ENCODE measurements around the gene SLCO1A2. TPM values are rescaled to one million over a fixed set of nuclear protein-coding genes. Genes with fewer than 3 reads are reported as not detected.

The SLCO1A2 gene
- total RNA-seq, 1 experiment from 2014 or later: 10.3 TPM

- DNase-seq: no peak
- no peak within 1 kb of the TSS for H3T11ph ChIP-seq (ENCODE audit: low read length)
- H2BK20ac ChIP-seq (ENCODE audit: low read depth, low read length, poor library complexity, severe bottlenecking): no peak within 1 kb of the TSS
- Mint-ChIP-seq H3K9me3 (no peaks in the 10 kb centered on the region; a peak in 1 of 5 replicates), H3K4me1 (peaks cover under 1 to 2% of the 10 kb centered on the region in 2 experiments; a peak in 1 of 4 replicates), H3K27me3 (ENCODE audit: low read depth) (no peaks in the 10 kb centered on the region), H3K27ac (no peak within 1 kb of the TSS; a peak in 1 of 7 replicates), H3K4me3 (no peak within 1 kb of the TSS), H3K36me3 (ENCODE audit: insufficient read depth in 1 of 3, low read depth in 3 of 3) (peaks cover 0 to 5% (median 1%) of the 10 kb centered on the region in 3 experiments; a peak in 2 of 7 replicates)
- H3K4me1 ChIP-seq (ENCODE audit: insufficient read depth, low read length): no peaks in the 10 kb centered on the region
- no peak within 1 kb of the TSS for H4K8ac ChIP-seq (replicated peaks; ENCODE audit: insufficient read length, low read depth, low read length)
- H3K23ac ChIP-seq (ENCODE audit: insufficient read length, low read depth, low read length): no peak within 1 kb of the TSS
- no peak within 1 kb of the TSS for H3K14ac ChIP-seq (ENCODE audit: insufficient read depth, low read length)
- no peak within 1 kb of the TSS for H3K9ac ChIP-seq (ENCODE audit: extremely low read depth, insufficient read length, low read length)
- no peak within 1 kb of the TSS for H2BK5ac ChIP-seq (ENCODE audit: insufficient read length, low read length)
- no peaks in the 10 kb centered on the region for H3K79me2 ChIP-seq (ENCODE audit: insufficient read depth, low read length)
- no peak within 1 kb of the TSS for H2BK12ac ChIP-seq (ENCODE audit: insufficient read length, low read depth, low read length)
- no peak within 1 kb of the TSS for H3K4ac ChIP-seq (ENCODE audit: low read depth, low read length)
- H3K27me3 ChIP-seq (ENCODE audit: insufficient read depth, low read length): no peaks in the 10 kb centered on the region
- no peak within 1 kb of the TSS for H4K5ac ChIP-seq (ENCODE audit: insufficient read length, low read depth, low read length)
- TF ChIP-seq, protein P1, sequence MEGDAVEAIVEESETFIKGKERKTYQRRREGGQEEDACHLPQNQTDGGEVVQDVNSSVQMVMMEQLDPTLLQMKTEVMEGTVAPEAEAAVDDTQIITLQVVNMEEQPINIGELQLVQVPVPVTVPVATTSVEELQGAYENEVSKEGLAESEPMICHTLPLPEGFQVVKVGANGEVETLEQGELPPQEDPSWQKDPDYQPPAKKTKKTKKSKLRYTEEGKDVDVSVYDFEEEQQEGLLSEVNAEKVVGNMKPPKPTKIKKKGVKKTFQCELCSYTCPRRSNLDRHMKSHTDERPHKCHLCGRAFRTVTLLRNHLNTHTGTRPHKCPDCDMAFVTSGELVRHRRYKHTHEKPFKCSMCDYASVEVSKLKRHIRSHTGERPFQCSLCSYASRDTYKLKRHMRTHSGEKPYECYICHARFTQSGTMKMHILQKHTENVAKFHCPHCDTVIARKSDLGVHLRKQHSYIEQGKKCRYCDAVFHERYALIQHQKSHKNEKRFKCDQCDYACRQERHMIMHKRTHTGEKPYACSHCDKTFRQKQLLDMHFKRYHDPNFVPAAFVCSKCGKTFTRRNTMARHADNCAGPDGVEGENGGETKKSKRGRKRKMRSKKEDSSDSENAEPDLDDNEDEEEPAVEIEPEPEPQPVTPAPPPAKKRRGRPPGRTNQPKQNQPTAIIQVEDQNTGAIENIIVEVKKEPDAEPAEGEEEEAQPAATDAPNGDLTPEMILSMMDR (conservative IDR thresholded peaks at IDR 0.05): no peak
- H2BK15ac ChIP-seq (ENCODE audit: low read depth, low read length): no peak within 1 kb of the TSS
- no peak within 1 kb of the TSS for H4K91ac ChIP-seq (ENCODE audit: insufficient read length, low read depth, low read length)
- no peak within 1 kb of the TSS for H3K4me2 ChIP-seq (ENCODE audit: insufficient read depth, insufficient read length, low read length)
- WGBS (ENCODE audit: extremely low coverage, insufficient read length, low lambda C conversion rate): no CpG with 5 or more reads among the region's 2 CpGs
- no peaks in the 10 kb centered on the region for H3K79me1 ChIP-seq (ENCODE audit: insufficient read depth, low read depth, low read length, poor library complexity, severe bottlenecking)
- H3K56ac ChIP-seq (ENCODE audit: insufficient read length, low read depth, low read length): no peak within 1 kb of the TSS
- no peak within 1 kb of the TSS for H2AFZ ChIP-seq (ENCODE audit: low read length)
- H2AK5ac ChIP-seq (ENCODE audit: insufficient read length, low read length): no peak within 1 kb of the TSS
- H3K27ac ChIP-seq (ENCODE audit: insufficient read length, low read depth, low read length): no peak within 1 kb of the TSS
- H3K18ac ChIP-seq (ENCODE audit: insufficient read length, low read depth, low read length): no peak within 1 kb of the TSS
- H3K9me3 ChIP-seq (ENCODE audit: control insufficient read depth, low read depth, low read length): no peaks in the 10 kb centered on the region
- no peaks in the 10 kb centered on the region for H4K20me1 ChIP-seq (ENCODE audit: control insufficient read depth, insufficient read depth, insufficient read length)
- H2BK120ac ChIP-seq (ENCODE audit: low read depth, low read length, poor library complexity, severe bottlenecking): no peak within 1 kb of the TSS
- H3K23me2 ChIP-seq (ENCODE audit: insufficient read length, low read depth, low read length, poor library complexity, severe bottlenecking): no peaks in the 10 kb centered on the region
Measured at GRCh38 chr12:21372602-21373001, 37.9 kb upstream of the SLCO1A2 start, which contains the start of gene IAPP. Gene IAPP (plus strand): TSS chr12:21372902. CDS start chr12:21373352, 450 bp downstream.

Data from H9 (cell line).